HG02763 (cell line): ENCODE measurements around the gene SMYD1.

Source experiments
- ATAC-seq: cut with Tn5 transposase; IDR thresholded peaks from one replicate; pipeline ENCODE4 v1.9.1; 2021; ENCODE audit warnings: mild to moderate bottlenecking, moderate library complexity; ENCODE audit not compliant: unreplicated experiment

SMYD1 gene

DNA sequence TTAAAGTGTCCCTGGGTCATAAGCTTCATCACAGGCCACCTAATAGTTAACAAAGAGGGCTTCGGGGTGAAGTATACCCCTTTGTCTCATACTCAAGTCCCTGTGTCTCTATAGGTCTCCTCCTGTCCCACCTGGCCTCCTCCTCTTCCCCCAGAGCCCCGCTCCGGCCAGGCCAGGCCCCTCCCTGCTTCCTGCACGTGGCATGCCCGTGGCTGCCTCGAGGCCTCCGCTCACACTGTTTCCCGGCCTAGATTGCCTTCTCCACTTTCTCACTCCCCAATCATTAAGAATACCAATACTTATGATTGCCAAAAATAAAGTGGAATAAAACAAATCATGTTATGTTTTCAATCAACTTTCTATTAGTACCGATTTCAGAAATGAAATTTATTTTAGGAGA is 18.8 kb downstream of the SMYD1 start:
- no peak for ATAC-seq

DNA sequence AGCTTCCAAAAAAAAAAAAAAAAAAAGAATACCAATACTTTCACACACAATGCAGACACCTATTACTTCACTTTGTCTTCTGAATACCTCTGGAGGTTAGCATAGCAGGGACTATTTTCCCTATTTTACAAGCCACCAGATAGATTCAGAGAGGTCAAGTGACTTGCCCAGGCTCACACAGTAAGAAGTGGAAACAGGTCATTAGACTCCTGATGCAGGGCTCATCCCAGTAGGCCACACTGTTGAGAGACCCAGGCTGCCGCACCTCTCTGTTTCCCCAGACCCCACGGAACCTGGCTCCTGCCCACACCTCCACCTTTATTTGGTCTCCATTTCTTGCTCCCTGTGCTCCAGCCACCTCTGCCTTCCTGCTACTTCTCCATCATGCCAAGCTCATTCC is 19.4 kb downstream of the SMYD1 start:
- no peak for ATAC-seq

DNA sequence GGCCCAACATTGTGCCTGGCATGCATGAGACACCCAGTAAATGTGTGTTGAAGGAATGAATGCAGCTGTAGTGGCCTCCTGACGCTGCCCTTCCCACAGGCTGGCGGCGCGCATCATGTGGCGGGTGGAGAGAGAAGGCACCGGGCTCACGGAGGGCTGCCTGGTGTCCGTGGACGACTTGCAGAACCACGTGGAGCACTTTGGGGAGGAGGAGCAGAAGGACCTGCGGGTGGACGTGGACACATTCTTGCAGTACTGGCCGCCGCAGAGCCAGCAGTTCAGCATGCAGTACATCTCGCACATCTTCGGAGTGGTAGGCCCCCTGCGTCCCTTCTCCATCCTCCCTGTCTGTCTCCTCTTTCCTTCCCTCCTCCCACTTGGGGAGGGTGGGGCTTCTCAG is 20.1 kb downstream of the SMYD1 start:
- no peak for ATAC-seq

DNA sequence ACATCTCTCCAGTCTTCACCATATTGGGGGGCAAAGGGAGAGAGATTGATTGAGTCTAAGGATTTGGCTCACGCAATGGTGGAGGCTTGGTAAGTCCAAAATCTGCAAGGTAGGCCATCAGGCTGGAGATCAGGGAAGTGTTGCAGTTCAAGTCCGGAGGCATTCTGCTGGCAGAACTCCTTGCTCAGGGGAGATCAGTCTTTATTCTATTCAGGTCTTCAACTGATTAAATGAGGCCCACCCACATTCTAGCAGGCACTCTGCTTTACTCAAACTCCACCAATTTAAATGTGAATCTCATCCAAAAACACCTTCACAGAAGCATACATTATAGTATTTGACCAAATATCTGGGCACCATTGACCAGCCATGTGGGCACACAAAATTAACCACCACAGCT is 21.4 kb downstream of the SMYD1 start:
- ATAC-seq = no peak

DNA sequence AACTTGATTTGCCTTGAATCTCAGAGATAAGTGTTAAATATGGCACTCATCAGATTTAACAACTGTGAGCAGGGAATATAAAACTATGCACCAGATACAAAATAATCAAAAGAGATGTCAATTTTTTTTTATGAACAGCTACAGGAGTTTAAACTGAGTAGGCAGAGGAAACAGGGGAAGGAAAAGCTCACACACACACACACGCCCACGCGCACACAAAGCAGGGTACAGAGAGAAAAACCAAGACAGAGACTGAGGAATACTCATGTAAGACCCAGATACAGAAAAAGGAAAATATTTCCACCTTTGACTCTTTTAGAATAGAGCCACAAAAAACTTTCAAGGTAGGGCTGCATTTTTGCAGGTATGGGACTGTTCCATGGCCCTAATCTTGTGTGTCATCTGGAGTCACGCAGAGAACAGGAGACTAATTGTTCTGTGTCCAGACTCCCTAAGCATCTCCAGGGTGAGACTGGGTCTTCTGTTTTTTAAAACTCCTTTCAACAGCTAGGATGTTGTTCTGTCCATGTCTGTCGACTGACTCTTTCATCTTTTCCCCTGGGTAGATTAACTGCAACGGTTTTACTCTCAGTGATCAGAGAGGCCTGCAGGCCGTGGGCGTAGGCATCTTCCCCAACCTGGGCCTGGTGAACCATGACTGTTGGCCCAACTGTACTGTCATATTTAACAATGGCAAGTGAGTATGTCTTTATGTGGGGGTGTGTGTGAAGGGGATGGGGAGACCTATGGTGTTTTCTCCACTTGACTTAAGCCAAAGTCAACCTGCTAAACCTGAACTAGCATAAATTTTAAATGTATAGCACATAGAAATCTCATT is 23.0 kb downstream of the SMYD1 start:
- ATAC-seq = no peak

DNA sequence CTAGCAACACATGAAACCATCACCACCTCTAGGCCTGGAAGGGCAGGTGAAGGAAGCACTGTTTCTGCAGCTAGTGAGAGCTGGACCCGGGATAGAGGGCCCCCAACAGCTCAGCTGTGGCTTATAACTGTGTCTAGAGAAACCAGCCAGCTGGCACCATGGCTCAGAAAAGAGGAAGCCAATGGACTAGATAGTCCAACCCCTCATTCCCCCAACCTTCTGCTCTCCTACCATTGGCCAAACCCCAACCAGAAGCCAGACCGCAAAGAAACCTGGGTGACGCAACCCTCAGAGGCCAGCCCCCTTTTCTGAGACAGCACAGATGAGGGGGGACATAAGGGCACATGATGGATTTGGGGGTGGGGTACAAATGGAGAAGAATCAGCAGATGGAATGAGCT is 24.3 kb downstream of the SMYD1 start:
- no peak for ATAC-seq

DNA sequence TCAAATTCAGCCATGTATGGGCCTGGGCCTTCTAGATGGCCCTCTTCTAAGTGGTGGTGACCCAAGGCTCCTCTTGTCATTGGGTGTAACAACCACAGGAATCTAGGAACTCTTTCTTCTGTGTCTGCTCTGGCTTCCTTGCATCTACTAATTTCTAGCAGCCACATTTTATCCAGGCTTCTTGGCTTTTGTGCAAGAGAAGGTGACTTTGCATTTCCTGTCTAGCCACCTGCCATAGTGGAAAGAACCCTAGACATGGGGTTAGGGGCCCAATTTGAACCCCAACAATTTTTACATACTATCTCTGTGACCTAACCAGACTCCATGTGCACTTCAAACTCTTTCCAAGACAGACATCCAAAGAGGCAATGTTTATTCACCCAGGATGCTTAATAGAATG is 25.1 kb downstream of the SMYD1 start:
- no peak for ATAC-seq

DNA sequence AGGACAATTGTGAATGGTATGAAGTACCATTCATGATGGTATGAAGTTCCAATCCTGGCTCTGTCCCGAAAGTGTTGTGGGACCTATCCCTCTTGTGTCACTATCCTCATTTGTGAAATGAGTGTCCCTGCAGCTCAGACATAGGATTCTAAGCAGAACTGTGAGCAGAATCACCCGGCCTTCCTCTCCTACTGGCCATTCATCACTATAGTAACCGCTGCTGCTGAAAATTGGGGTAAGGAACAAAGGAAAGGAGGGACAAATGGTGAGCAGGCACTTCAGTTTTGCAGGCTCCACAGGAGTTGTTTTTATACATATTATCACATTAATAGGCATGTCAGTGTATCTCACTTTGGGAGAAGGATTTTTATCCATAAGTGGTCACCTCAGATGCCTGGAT is 27.4 kb downstream of the SMYD1 start:
- ATAC-seq = no peak

DNA sequence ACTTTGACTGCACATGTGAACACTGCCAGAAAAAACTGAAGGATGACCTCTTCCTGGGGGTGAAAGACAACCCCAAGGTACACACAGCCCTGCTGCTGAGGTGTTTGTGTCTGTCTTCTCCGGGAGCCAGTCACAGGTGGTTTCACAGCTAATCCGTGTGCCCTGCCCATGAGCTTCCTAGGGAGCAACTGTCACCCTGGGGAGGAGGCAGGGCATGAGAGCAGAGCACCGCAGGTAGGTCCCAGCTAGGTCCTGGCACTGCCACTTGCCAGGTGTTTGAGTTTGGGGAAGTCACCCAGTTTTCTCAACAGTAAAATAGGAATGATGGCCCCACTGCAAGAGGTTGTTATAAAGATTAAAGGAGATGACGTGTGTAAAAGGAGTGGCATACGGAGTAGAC is 29.1 kb downstream of the SMYD1 start:
- no peak for ATAC-seq

DNA sequence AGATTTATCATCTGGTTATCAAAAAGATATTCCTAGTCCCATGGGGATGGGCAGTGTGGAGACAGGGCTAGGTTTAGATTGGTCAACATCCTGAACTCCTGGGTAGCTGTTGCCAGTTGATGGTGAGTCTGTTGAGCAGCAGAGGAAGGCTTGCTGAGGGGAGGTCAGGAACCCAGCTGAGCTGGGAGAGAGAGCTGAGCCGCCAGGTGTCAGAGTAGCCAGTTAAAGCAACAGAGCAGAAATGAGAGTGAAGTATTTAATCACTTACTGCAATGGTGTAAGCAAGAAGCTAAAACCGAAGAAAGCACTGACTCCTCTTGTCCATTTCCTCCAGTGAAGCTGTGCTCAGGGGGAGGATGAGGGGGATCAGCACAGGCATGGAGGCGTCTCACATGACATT is 29.6 kb downstream of the SMYD1 start:
- ATAC-seq = no peak

DNA sequence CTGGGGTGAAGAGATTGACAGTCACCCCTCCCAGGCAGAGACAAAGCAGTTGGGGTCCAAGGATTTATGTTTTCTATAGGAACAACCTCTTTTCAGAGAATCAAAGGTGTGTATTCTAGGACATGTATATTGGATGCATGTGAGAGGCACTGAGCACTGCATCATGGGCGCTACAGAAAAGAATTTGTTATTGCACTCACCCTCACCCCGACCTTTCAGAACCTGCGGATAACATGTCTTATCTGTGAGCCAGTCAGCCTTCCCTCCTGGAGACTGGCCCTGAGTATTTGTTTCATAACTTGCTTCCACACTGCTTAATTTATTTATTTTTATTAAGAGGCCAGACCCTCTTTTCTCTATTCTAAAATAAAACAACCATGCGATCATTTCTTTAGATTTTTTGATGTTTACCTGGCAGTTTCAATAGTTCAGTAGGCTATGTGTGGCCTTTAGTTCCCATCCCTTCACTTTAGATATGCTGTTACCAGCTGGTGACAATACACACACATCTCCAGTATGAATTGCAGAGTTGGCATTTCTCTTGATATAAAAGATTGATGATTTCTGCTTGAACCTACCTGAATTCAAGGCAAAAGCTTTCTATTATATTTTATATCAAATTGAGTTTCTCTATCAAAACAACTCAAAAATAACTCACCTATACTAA is 30.4 kb downstream of the SMYD1 start:
- ATAC-seq = no peak

DNA sequence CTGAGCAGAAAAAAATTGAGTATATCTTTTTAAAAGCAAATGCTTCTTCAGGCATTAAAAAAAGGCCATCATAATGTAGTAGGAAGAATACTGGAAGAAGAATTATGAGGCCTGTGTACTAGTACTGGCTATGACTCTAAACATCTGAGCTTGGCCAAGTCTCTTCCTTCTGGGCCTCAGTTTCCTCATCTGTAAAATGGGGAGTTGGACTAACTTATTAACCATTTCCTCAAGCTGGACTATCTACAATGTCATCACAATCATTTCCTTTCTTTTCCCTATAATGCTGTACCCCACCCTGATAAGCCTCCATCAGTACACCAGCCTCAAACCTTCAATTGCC is 30.9 kb downstream of the SMYD1 start:
- no peak for ATAC-seq

DNA sequence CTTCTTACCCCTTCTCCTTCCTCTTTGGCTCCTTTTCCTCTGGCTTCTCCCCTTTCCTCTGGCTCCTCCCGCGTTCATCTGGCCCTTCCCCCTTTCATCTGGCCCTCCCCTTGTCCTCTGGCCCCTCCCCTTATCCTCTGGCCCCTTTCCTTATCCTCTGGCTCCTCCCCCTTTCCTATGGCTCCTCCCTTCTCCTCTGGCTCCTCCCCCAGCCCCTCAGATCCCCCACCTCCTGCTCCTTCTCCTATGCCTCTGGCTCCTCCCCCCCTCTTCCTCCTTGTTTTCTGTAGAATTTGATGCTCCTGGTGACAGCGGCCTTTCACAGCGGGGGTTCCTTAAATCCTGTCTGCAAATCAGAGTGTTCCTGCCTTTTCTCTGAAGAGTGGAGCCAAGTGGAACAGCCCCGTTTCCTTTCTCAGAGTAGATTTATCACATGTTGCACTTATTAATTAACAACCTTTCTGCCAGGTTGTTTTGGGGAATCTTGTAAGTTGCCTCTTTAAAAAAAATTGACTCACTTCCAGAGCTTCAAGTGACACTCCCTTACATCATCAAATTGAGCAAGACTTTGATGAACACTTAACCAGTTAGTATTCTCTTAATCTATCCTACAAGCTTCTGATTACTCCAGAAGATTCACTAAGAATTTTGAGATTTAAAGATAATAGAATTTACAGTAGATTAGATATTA is 32.3 kb downstream of the SMYD1 start:
- ATAC-seq = no peak

DNA sequence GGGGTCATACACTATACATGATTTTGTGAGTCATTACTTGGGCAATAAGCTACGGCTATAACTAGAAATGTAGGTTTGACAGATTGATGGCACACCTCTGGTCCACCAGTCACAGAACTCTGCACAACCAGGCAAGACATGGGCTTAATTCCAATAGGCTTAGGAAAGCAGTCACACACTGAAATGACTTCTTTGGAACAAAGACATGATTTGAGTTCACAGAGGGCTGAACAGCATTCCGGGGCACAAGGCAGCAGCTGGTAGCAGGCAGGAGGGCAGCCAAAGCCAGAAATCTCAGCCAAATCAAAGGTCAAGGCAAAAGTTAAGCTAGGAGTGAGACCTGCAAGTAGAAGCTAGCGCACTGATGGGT is 32.8 kb downstream of the SMYD1 start:
- ATAC-seq = no peak

DNA sequence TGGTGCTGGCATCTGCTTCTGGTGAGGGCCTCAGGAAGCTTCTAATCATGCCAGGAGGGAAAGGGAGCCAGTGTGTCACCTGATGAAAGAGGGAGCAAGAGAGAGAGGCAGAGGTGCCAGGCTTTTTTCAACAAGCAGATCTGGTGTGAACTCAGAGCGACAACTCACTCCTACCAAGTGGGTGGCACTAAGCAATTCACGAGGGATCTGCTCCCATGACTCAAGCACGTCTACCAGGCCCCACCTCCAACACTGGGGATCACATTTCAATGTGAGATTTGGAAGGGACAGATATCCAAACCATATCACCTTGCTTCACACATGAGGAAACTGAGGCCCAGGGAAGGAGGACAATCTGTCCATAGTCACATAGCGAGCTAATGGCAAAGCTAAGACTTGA is 41.2 kb downstream of the SMYD1 start:
- no peak for ATAC-seq

DNA sequence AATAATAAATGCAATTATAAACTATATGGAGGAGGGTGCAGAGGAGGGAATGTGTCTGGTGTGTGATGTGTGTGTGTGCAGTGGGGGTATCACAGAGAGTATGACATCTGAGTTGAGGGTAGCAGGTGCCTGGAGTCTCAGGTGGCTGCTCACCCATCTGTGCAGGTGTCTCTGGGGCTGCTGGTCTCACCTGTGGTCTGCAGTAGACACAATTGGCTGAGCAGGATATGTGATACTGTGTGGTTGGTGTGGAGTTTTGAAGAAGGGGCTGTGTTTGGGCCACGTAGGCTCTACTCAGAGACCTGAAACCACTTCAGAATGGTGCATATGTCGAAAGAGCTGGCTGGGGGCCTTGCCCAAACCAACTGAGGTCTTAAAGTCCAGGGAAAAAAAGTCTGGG is 43.2 kb downstream of the SMYD1 start:
- ATAC-seq = no peak

DNA sequence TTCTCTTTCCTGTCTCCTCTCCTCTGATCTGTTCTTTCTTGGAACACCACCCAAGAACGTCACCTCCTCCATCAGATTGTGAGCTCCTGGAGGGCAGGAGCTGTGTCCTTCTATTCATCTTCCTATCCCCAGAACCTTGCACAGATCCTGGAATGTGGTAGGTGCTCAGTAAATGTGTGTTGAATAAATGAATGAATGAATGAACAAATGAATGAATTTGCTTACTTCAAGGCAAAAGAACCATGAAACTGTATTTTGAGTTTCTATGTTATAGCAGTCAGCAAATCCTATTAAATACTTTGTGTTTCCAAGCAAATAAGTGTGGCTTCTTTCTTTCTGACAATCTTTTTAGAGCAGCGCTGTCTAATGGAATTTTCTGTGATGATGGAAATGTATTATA is 45.4 kb downstream of the SMYD1 start:
- no peak for ATAC-seq

DNA sequence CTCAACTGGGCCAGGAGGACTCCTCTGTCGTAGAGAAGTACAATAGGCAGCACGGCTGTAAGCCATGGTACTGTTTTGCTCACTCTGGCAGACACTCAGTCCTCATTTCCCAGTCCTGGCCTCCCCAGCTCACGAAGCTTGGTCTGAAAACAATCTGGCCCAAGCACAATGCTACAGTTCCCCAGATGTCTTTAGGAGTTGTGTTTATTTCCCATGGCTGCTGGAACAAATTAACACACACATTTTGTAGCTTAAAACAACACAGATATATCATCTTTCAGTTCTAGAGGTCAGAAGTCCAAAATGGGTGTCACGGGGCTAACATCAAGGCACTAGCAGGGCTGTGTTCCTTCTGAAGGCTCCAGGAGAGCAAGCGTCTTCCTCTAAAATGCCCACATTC is 47.3 kb downstream of the SMYD1 start:
- no peak for ATAC-seq

DNA sequence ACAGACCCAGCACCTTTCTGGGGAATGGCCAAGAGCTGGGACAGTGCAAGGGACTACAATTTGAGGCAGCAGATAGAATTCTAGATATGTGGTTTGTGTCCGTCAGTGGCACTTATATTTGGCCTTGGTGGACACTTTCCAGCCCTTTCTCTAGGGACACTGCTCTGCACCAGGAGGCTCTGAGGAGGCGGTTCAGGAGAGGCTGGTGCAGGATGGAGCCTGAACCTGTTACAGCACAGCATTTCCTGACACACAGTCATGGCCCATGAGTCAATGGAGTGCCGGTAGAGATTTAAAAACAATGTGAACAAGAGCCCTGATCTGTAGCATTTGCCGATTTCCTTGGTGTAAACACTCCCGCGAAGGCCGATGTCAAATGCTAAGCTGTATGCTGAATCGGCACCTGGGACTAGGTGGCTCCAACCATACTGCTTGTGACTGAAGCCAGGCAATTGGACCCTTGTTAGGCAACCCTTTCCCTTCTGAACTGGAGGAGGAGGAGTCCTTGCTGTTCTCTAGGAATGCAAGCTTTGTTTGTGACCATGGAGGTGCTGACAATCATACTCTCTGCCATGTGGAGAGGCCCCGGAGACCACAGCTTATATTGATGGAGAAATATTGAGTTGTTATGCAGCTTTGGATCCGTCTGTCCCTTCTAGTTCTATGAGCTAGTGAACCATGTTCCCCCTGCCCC is 48.3 kb downstream of the SMYD1 start:
- ATAC-seq = no peak

DNA sequence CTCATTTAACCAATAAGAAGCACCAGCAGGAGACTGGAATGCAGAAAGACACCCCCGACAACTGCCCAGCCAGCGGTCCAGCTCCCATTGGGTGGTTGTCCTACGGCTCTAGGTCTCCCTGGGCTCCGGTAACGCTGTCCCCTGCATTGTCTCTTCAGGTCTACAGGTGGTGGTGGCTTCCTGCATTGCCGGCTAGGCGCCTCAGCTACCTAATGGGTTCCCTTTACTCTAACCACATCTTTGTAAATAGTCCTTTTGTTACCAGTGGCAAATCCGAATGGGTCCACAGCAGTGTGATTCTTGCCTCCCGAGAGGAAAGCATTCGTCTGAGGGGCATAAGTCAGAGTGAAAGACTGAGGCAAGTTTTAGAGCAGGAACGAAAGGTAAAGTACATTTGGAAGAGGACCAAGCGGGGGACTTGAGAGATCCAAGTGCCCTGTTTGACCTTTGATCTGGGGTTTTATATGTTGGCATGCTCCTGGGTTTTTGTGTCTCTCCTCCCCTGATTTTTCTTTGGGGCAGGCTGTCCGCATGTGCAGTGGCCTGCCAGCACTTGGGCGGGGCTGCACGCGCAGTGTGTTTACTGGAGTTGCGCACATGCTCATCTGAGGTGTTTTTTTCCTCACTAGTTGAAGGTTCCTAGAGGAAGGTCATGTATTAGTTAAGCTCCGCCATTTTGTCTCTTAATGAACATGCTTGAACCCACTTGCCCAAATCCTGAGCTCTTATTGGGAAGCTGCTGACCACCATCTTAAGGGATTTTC is 49.2 kb downstream of the SMYD1 start:
- no peak for ATAC-seq

DNA sequence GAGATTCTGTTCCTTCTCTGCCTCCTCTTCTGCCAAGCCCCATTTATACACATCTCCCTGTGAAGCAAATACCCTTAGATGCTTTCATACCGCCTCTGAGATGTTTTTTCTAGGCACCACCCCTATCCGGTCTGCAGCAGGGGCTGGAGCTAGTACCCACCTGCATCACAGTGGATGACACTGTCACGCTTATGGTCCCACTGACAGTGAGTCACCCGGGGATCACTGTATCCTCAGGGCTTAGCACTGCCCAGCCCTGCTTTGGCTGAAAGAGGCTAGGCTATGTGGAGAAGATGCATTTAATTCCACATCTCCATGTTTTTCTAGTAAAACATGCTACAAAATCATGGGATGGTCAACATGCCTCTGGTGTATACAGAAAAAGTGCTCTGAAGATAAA is 50.3 kb downstream of the SMYD1 start:
- ATAC-seq = no peak
